HCT116 (cell line): ENCODE data around the gene SH3PXD2A.

ENCODE experiments used
- CTCF ChIP-seq, 3 experiments: fragments of 200-600 bp in 1 of 3; sonication (generic) in 1 of 3; IDR thresholded peaks in 2 of 3; conservative IDR thresholded peaks in 1 of 3; 2 replicates each; pipeline ENCODE4 v1.5.1; 2012 to 2017; ENCODE audit warnings: low read depth in 2 of 3, low read length in 2 of 3, antibody characterized with exemption in 1 of 3, borderline replicate concordance in 1 of 3, control low read depth in 1 of 3, mild to moderate bottlenecking in 1 of 3, mixed read lengths in 1 of 3, mixed run types in 1 of 3, moderate library complexity in 1 of 3; ENCODE audit not compliant: insufficient read depth in 1 of 3
- YY1 ChIP-seq: IDR thresholded peaks from 2 replicates; pipeline ENCODE4 v1.6.1; 2011; ENCODE audit warnings: low read length, low read depth, moderate library complexity, mild to moderate bottlenecking; ENCODE audit not compliant: insufficient replicate concordance; ENCODE audit errors: extremely low read depth
- ZBTB33 ChIP-seq: IDR thresholded peaks from 2 replicates; pipeline ENCODE4 v1.6.1; 2011; ENCODE audit warnings: mild to moderate bottlenecking, low read length, moderate library complexity; ENCODE audit not compliant: insufficient replicate concordance; ENCODE audit errors: extremely low read depth

GRCh38 chr10:103603382-103603781 lies 252.0 kb downstream of the SH3PXD2A start:
- TF ChIP-seq ZBTB33 (no peak), YY1 (no peak), CTCF (IDR thresholded peaks at IDR 0.05 in 2 of 3, conservative IDR thresholded peaks at IDR 0.05 in 1 of 3; ENCODE audit: borderline replicate concordance in 1 of 3, insufficient read depth in 1 of 3, low read depth in 2 of 3, low read length in 2 of 3) (no peak)
